GM23338 (cell line): Measurements from ENCODE around the gene STK11IP. TPM values are rescaled to one million over a fixed set of nuclear protein-coding genes. Genes with fewer than 3 reads are reported as not detected.
A peak's percentile ranks its signal among the peaks of the same experiment; 100 is the strongest.

ENCODE experiments used
- ATAC-seq: fragments of 200-7000 bp; cut with Tn5 transposase; 3 replicates; pipeline ENCODE4 v1.9.1; 2020
- DNase-seq: peaks from one replicate; pipeline ENCODE4 v3.0.0-alpha.2; 2015; ENCODE audit warnings: low spot score
- H2AFZ ChIP-seq: fragments of 200-600 bp; sonication (generic); 2 replicates; pipeline ENCODE4 v1.8.0; 2016; ENCODE audit warnings: antibody characterized with exemption, mild to moderate bottlenecking, moderate library complexity
- H3F3A ChIP-seq: fragments of 200-600 bp; sonication (generic); replicated peaks from 2 replicates; pipeline ENCODE4 v1.8.0; 2017; ENCODE audit warnings: antibody characterized with exemption, mixed run types, low read depth
- H3K27ac ChIP-seq: fragments of 200-600 bp; sonication (generic); 2 replicates; pipeline ENCODE4 v1.6.1; 2016; ENCODE audit warnings: low read depth
- H3K27me3 ChIP-seq: fragments of 200-600 bp; sonication (generic); 2 replicates; pipeline ENCODE4 v1.8.0; 2016; ENCODE audit warnings: mild to moderate bottlenecking, mixed run types, moderate library complexity; ENCODE audit not compliant: insufficient read depth
- H3K36me3 ChIP-seq: fragments of 200-600 bp; sonication (generic); 2 replicates; pipeline ENCODE4 v1.8.0; 2016; ENCODE audit warnings: mild to moderate bottlenecking; ENCODE audit not compliant: insufficient read depth
- H3K4me1 ChIP-seq: fragments of 200-600 bp; sonication (generic); 2 replicates; pipeline ENCODE4 v1.8.0; 2016; ENCODE audit warnings: mild to moderate bottlenecking, moderate library complexity; ENCODE audit not compliant: insufficient read depth
- H3K4me2 ChIP-seq: fragments of 200-600 bp; sonication (generic); 2 replicates; pipeline ENCODE4 v1.7.1; 2017; ENCODE audit warnings: mixed run types
- H3K4me3 ChIP-seq: fragments of 200-600 bp; sonication (generic); 2 replicates; pipeline ENCODE4 v1.6.1; 2016; ENCODE audit warnings: mixed run types
- H3K79me2 ChIP-seq: fragments of 200-600 bp; sonication (generic); replicated peaks from 2 replicates; pipeline ENCODE4 v1.8.0; 2017; ENCODE audit warnings: mild to moderate bottlenecking; ENCODE audit not compliant: insufficient read depth
- H3K9me2 ChIP-seq: fragments of 200-600 bp; sonication (generic); 2 replicates; pipeline ENCODE4 v1.8.0; 2017; ENCODE audit not compliant: insufficient read depth
- H4K20me1 ChIP-seq: fragments of 200-600 bp; sonication (generic); replicated peaks from 2 replicates; pipeline ENCODE4 v1.8.0; 2017; ENCODE audit warnings: mild to moderate bottlenecking; ENCODE audit not compliant: insufficient read depth
- H3K27ac Mint-ChIP-seq: 2 replicates; pipeline ENCODE4 v1.8.0; 2020; ENCODE audit warnings: inconsistent platforms, mild to moderate bottlenecking, moderate library complexity, mixed read lengths
- H3K27me3 Mint-ChIP-seq: 3 replicates; pipeline ENCODE4 v1.8.0; 2022; ENCODE audit warnings: low read depth, mild to moderate bottlenecking, moderate library complexity, mixed read lengths, inconsistent platforms; ENCODE audit not compliant: insufficient read depth, poor library complexity
- H3K36me3 Mint-ChIP-seq: 3 replicates; pipeline ENCODE4 v1.8.0; 2021; ENCODE audit warnings: low read depth, mild to moderate bottlenecking, inconsistent platforms, moderate library complexity, mixed read lengths
- H3K4me1 Mint-ChIP-seq: 3 replicates; pipeline ENCODE4 v1.8.0; 2020; ENCODE audit warnings: mild to moderate bottlenecking, inconsistent platforms, mixed read lengths
- H3K4me3 Mint-ChIP-seq: 3 replicates; pipeline ENCODE4 v1.8.0; 2021; ENCODE audit warnings: moderate library complexity, mild to moderate bottlenecking, inconsistent platforms, mixed read lengths
- H3K9me3 Mint-ChIP-seq: 3 replicates; pipeline ENCODE4 v1.8.0; 2020; ENCODE audit warnings: moderate library complexity, mild to moderate bottlenecking, inconsistent platforms, mixed read lengths
- CREB1 ChIP-seq: fragments of 250-450 bp; sonication (Bioruptor Pico); IDR thresholded peaks from 2 replicates; pipeline ENCODE4 v1.5.0; 2020; ENCODE audit warnings: low read depth, mild to moderate bottlenecking, moderate library complexity
- EZH2phosphoT487 ChIP-seq: fragments of 200-600 bp; sonication (generic); IDR thresholded peaks from one replicate; pipeline ENCODE4 v1.8.1; 2018; ENCODE audit warnings: antibody characterized with exemption; ENCODE audit not compliant: unreplicated experiment
- NANOG ChIP-seq: IDR thresholded peaks from 2 replicates; pipeline ENCODE4 v1.6.1; 2016; ENCODE audit warnings: antibody characterized with exemption, borderline replicate concordance
- POLR2AphosphoS5 ChIP-seq: IDR thresholded peaks from 2 replicates; pipeline ENCODE4 v1.6.1; 2016; ENCODE audit warnings: antibody characterized with exemption, low read depth
- ZNF114 ChIP-seq: fragments of 250-450 bp; sonication (Bioruptor Pico); IDR thresholded peaks from 2 replicates; pipeline ENCODE4 v1.5.0; 2020; ENCODE audit warnings: mild to moderate bottlenecking, moderate library complexity
- polyA plus RNA-seq: library from polyadenylated mRNA; unstranded; fragments of >200 nt; fragmentation: Nextera tagmentation; extraction: Ambion mirVana; gene quantifications from 2 replicates; pipeline ENCODE4 v1.2.1, GENCODE V29; 2016
- total RNA-seq: library from RNA; depleted of rRNA; stranded (reverse); fragments of >200 nt; shearing (Covaris generic); gene quantifications from 2 replicates; pipeline ENCODE4 v1.2.3, GENCODE V29; 2014
- TF ChIP-seq, protein P1 (sequence below): fragments of 250-450 bp; sonication (Bioruptor Pico); IDR thresholded peaks from 2 replicates; pipeline ENCODE4 v1.5.0; 2020; ENCODE audit warnings: mild to moderate bottlenecking, moderate library complexity

The STK11IP gene
- total and polyA plus RNA-seq, 2 experiments from 2014 or later, result 16.6 to 28.1 TPM

DNA sequence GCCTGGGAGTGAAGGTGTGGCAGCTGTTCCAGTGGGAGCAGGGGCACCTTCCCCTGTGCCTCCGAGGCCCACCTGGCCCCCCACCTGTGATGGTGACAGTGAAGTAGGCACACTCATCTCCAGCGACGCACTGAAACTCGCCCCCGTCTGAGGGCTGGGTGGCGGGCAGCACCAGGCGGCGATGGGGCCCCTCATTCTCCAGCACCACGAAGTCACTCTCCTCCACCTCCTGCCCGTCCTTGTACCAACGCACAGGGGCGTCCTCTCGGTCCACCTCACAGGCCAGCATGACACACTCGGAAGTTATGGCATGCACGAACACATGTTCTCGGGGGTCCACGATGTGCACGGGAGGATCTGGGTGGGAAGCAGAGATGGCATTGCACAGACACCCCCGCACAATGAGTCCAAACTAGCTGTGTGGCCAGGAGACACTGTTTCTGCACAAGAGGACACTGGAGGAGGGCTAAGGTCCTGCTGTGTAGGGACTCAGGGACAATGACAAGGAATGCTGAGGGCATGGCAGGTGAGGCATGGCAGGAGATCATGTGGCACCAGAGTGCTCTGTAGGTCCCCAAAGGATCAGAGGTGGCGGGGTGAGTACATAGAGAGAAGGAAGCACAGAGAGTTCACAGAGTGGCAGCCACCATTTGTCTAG is 34.3 kb upstream of the STK11IP start:
- H4K20me1 ChIP-seq, result no peaks in the 10 kb centered on the region
- Mint-ChIP-seq H3K27ac (peak overlapping the region; percentile 82), H3K4me3 (no peak overlapping the region), H3K36me3 (peaks cover 67% of the 10 kb centered on the region), H3K27me3 (peaks cover 36% of the 10 kb centered on the region), H3K9me3 (peaks cover 2% of the 10 kb centered on the region; the same call in 2 of the 3 replicates), H3K4me1 (peaks cover 80% of the 10 kb centered on the region)
- no peak for ATAC-seq
- H3K79me2 ChIP-seq, result peaks cover 10% of the 10 kb centered on the region; the same call in 1 of the 2 replicates
- no peak overlapping the region for H3K27ac ChIP-seq
- no peak overlapping the region for H2AFZ ChIP-seq
- H3K9me2 ChIP-seq, result no peaks in the 10 kb centered on the region
- peaks cover 8% of the 10 kb centered on the region; the same call in 1 of the 2 replicates for H3K36me3 ChIP-seq
- peaks cover 65% of the 10 kb centered on the region for H3K4me1 ChIP-seq
- H3F3A ChIP-seq, result peaks cover 41% of the 10 kb centered on the region
- TF ChIP-seq CREB1 (CRISPR knock-in tag) (no peak), POLR2AphosphoS5 (0 out of 2 replicates have a peak, but pooled peaks have one; percentile 13)
- no peak for DNase-seq
- no peak overlapping the region for H3K4me3 ChIP-seq
- H3K4me2 ChIP-seq, result no peak overlapping the region
- H3K27me3 ChIP-seq, result no peaks in the 10 kb centered on the region

DNA sequence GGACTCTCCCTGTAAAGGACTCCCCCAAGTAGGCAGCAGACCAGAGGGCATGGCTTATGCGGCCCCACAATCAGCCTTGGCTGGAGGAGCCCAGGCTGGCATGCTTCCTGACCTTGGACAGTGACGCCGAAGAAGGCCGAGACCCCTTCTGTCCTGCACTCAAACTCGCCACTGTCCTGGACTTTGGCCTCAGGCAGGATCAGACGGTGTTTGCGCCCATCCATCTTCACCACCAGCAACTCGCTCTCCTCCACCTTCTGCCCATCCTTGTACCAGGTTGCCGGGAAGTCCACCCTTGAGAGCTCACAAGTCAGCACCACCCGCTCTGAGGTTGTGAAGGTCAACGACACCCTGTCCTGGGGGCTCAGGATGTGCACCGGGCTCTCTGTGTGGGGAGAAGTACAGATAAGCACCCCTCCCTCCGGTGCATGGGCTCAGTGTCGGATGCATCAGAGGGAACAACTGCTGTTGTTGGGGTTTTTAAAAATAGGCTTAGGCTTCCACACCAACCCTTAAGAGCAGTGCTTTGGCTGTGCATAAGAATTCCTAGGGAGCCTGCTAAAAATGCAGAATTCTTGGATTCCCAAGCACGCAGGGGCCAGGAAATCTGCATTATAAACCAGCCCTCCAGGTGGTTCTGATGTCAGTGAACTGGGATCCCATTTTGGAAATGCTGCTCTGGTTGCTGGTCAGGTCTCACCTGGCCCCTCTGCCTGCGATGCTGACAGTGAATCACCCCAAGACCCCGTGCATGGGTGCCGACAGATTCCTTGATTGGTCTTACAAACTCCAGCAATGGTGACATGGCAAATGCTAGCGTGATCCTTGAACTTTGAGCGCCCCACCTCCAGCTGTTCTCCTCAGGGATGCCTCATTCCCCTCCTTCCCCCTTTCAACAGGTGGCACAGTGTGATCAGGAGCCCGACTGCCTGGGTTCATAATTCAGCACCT is 32.3 kb upstream of the STK11IP start:
- Mint-ChIP-seq H3K4me3 (peak overlapping the region; percentile 45), H3K4me1 (peaks cover 81% of the 10 kb centered on the region), H3K9me3 (peaks cover 2% of the 10 kb centered on the region; the same call in 2 of the 3 replicates), H3K36me3 (peaks cover 77% of the 10 kb centered on the region), H3K27me3 (peaks cover 44% of the 10 kb centered on the region), H3K27ac (peak overlapping the region; percentile 96)
- H3K79me2 ChIP-seq, result peaks cover 20% of the 10 kb centered on the region; the same call in 1 of the 2 replicates
- peak overlapping the region; percentile 99 for H3K27ac ChIP-seq
- no peaks in the 10 kb centered on the region for H4K20me1 ChIP-seq
- H3K27me3 ChIP-seq, result peaks cover 13% of the 10 kb centered on the region
- H3K36me3 ChIP-seq, result peaks cover 8% of the 10 kb centered on the region; the same call in 1 of the 2 replicates
- peak overlapping the region; percentile 59 for H3K4me2 ChIP-seq
- peak overlapping the region; percentile 37 for H3K4me3 ChIP-seq
- DNase-seq (peak; percentile 98), ATAC-seq (peak; percentile 47)
- H3K9me2 ChIP-seq, result no peaks in the 10 kb centered on the region
- H3K4me1 ChIP-seq, result peaks cover 70% of the 10 kb centered on the region
- TF ChIP-seq ZNF114, result no peak
- peak; percentile 43; the same call in 1 of the 2 replicates for TF ChIP-seq NANOG
- no peak for TF ChIP-seq EZH2phosphoT487
- TF ChIP-seq, protein P1, sequence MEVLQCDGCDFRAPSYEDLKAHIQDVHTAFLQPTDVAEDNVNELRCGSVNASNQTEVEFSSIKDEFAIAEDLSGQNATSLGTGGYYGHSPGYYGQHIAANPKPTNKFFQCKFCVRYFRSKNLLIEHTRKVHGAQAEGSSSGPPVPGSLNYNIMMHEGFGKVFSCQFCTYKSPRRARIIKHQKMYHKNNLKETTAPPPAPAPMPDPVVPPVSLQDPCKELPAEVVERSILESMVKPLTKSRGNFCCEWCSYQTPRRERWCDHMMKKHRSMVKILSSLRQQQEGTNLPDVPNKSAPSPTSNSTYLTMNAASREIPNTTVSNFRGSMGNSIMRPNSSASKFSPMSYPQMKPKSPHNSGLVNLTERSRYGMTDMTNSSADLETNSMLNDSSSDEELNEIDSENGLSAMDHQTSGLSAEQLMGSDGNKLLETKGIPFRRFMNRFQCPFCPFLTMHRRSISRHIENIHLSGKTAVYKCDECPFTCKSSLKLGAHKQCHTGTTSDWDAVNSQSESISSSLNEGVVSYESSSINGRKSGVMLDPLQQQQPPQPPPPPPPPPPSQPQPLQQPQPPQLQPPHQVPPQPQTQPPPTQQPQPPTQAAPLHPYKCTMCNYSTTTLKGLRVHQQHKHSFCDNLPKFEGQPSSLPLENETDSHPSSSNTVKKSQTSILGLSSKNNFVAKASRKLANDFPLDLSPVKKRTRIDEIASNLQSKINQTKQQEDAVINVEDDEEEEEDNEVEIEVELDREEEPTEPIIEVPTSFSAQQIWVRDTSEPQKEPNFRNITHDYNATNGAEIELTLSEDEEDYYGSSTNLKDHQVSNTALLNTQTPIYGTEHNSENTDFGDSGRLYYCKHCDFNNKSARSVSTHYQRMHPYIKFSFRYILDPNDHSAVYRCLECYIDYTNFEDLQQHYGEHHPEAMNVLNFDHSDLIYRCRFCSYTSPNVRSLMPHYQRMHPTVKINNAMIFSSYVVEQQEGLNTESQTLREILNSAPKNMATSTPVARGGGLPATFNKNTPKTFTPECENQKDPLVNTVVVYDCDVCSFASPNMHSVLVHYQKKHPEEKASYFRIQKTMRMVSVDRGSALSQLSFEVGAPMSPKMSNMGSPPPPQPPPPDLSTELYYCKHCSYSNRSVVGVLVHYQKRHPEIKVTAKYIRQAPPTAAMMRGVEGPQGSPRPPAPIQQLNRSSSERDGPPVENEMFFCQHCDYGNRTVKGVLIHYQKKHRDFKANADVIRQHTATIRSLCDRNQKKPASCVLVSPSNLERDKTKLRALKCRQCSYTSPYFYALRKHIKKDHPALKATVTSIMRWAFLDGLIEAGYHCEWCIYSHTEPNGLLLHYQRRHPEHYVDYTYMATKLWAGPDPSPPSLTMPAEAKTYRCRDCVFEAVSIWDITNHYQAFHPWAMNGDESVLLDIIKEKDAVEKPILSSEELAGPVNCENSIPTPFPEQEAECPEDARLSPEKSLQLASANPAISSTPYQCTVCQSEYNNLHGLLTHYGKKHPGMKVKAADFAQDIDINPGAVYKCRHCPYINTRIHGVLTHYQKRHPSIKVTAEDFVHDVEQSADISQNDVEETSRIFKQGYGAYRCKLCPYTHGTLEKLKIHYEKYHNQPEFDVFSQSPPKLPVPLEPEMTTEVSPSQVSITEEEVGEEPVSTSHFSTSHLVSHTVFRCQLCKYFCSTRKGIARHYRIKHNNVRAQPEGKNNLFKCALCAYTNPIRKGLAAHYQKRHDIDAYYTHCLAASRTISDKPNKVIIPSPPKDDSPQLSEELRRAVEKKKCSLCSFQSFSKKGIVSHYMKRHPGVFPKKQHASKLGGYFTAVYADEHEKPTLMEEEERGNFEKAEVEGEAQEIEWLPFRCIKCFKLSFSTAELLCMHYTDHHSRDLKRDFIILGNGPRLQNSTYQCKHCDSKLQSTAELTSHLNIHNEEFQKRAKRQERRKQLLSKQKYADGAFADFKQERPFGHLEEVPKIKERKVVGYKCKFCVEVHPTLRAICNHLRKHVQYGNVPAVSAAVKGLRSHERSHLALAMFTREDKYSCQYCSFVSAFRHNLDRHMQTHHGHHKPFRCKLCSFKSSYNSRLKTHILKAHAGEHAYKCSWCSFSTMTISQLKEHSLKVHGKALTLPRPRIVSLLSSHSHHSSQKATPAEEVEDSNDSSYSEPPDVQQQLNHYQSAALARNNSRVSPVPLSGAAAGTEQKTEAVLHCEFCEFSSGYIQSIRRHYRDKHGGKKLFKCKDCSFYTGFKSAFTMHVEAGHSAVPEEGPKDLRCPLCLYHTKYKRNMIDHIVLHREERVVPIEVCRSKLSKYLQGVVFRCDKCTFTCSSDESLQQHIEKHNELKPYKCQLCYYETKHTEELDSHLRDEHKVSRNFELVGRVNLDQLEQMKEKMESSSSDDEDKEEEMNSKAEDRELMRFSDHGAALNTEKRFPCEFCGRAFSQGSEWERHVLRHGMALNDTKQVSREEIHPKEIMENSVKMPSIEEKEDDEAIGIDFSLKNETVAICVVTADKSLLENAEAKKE (CRISPR knock-in tag), result no peak
- TF ChIP-seq POLR2AphosphoS5, result peak; percentile 59
- TF ChIP-seq CREB1 (CRISPR knock-in tag), result peak; percentile 60
- H3F3A ChIP-seq, result peaks cover 46% of the 10 kb centered on the region
- no peak overlapping the region for H2AFZ ChIP-seq
